H9 (cell line): ENCODE data around the gene NKAIN4. TPM values are rescaled to one million over a fixed set of nuclear protein-coding genes. Genes with fewer than 3 reads are reported as not detected.

Source experiments
- DNase-seq: peaks from one replicate; pipeline ENCODE4 v3.0.0-alpha.2; 2017
- H2AFZ ChIP-seq: one replicate; pipeline ENCODE4 v1.6.1; 2013; ENCODE audit warnings: mild to moderate bottlenecking, low read length, control low read depth, moderate library complexity
- H2AK5ac ChIP-seq: 2 replicates; pipeline ENCODE4 v1.6.1; 2013; ENCODE audit warnings: low read length, control low read depth, mixed read lengths; ENCODE audit not compliant: insufficient read length
- H2BK120ac ChIP-seq: one replicate; pipeline ENCODE4 v1.6.1; 2013; ENCODE audit warnings: low read depth, mild to moderate bottlenecking, low read length, control low read depth, inconsistent platforms; ENCODE audit not compliant: poor library complexity, severe bottlenecking
- H2BK12ac ChIP-seq: 2 replicates; pipeline ENCODE4 v1.6.1; 2013; ENCODE audit warnings: low read length, control low read depth, mixed read lengths, low read depth; ENCODE audit not compliant: insufficient read length
- H2BK15ac ChIP-seq: 2 replicates; pipeline ENCODE4 v1.6.1; 2013; ENCODE audit warnings: low read depth, low read length, control low read depth
- H2BK20ac ChIP-seq: one replicate; pipeline ENCODE4 v1.6.1; 2013; ENCODE audit warnings: low read depth, mild to moderate bottlenecking, low read length, control low read depth, inconsistent platforms; ENCODE audit not compliant: poor library complexity, severe bottlenecking
- H2BK5ac ChIP-seq: 2 replicates; pipeline ENCODE4 v1.6.1; 2013; ENCODE audit warnings: low read length, control low read depth, mixed read lengths; ENCODE audit not compliant: insufficient read length
- H3K14ac ChIP-seq: 2 replicates; pipeline ENCODE4 v1.6.1; 2013; ENCODE audit warnings: low read length, control low read depth; ENCODE audit not compliant: insufficient read depth
- H3K18ac ChIP-seq: 2 replicates; pipeline ENCODE4 v1.6.1; 2013; ENCODE audit warnings: low read depth, mild to moderate bottlenecking, mixed read lengths, low read length, control low read depth; ENCODE audit not compliant: insufficient read length
- H3K23ac ChIP-seq: 2 replicates; pipeline ENCODE4 v1.6.1; 2013; ENCODE audit warnings: low read length, control low read depth, mixed read lengths, low read depth; ENCODE audit not compliant: insufficient read length
- H3K23me2 ChIP-seq: 2 replicates; pipeline ENCODE4 v1.6.1; 2013; ENCODE audit warnings: low read depth, mild to moderate bottlenecking, mixed read lengths, low read length, control low read depth; ENCODE audit not compliant: insufficient read length, poor library complexity, severe bottlenecking
- H3K27ac ChIP-seq: 2 replicates; pipeline ENCODE4 v1.5.1; 2013; ENCODE audit warnings: low read length, control low read depth, mixed read lengths, low read depth; ENCODE audit not compliant: insufficient read length
- H3K27me3 ChIP-seq: 2 replicates; pipeline ENCODE4 v1.6.1; 2013; ENCODE audit warnings: low read length, control low read depth, inconsistent platforms; ENCODE audit not compliant: insufficient read depth
- H3K4ac ChIP-seq: 2 replicates; pipeline ENCODE4 v1.6.1; 2013; ENCODE audit warnings: low read depth, mild to moderate bottlenecking, control low read depth, inconsistent platforms, low read length, moderate library complexity
- H3K4me1 ChIP-seq: 2 replicates; pipeline ENCODE4 v1.6.1; 2013; ENCODE audit warnings: low read length, control low read depth, inconsistent platforms; ENCODE audit not compliant: insufficient read depth
- H3K4me2 ChIP-seq: 2 replicates; pipeline ENCODE4 v1.6.1; 2013; ENCODE audit warnings: low read length, control low read depth, mixed read lengths; ENCODE audit not compliant: insufficient read length, insufficient read depth
- H3K56ac ChIP-seq: 2 replicates; pipeline ENCODE4 v1.6.1; 2013; ENCODE audit warnings: low read depth, mild to moderate bottlenecking, mixed read lengths, low read length, control low read depth; ENCODE audit not compliant: insufficient read length
- H3K79me1 ChIP-seq: 2 replicates; pipeline ENCODE4 v1.6.1; 2013; ENCODE audit warnings: low read depth, mild to moderate bottlenecking, moderate library complexity, low read length, control low read depth, inconsistent platforms; ENCODE audit not compliant: insufficient read depth, poor library complexity, severe bottlenecking
- H3K79me2 ChIP-seq: 2 replicates; pipeline ENCODE4 v1.6.1; 2013; ENCODE audit warnings: low read length, control low read depth, inconsistent platforms; ENCODE audit not compliant: insufficient read depth
- H3K9ac ChIP-seq: 2 replicates; pipeline ENCODE4 v1.6.1; 2013; ENCODE audit warnings: low read length, control low read depth, mixed read lengths; ENCODE audit not compliant: insufficient read length; ENCODE audit errors: extremely low read depth
- H3K9me3 ChIP-seq: one replicate; pipeline ENCODE4 v1.6.1; 2013; ENCODE audit warnings: low read depth, low read length, inconsistent platforms; ENCODE audit not compliant: control insufficient read depth
- H3T11ph ChIP-seq: one replicate; pipeline ENCODE4 v1.6.1; 2013; ENCODE audit warnings: mild to moderate bottlenecking, low read length, control low read depth, inconsistent platforms
- H4K20me1 ChIP-seq: one replicate; pipeline ENCODE4 v1.6.1; 2013; ENCODE audit not compliant: control insufficient read depth, insufficient read length, insufficient read depth
- H4K5ac ChIP-seq: 2 replicates; pipeline ENCODE4 v1.6.1; 2013; ENCODE audit warnings: low read depth, mild to moderate bottlenecking, mixed read lengths, low read length, control low read depth; ENCODE audit not compliant: insufficient read length
- H4K8ac ChIP-seq: replicated peaks from 2 replicates; pipeline ENCODE4 v1.6.1; 2013; ENCODE audit warnings: low read length, control low read depth, mixed read lengths, low read depth; ENCODE audit not compliant: insufficient read length
- H4K91ac ChIP-seq: 2 replicates; pipeline ENCODE4 v1.6.1; 2013; ENCODE audit warnings: low read depth, mild to moderate bottlenecking, moderate library complexity, mixed read lengths, low read length, control low read depth; ENCODE audit not compliant: insufficient read length
- H3K27ac Mint-ChIP-seq, 3 experiments: 2 replicates in 2 of 3; 3 replicates in 1 of 3; pipeline ENCODE4 v1.8.0; 2020 to 2021; ENCODE audit warnings: mixed read lengths in 3 of 3, mild to moderate bottlenecking in 1 of 3, moderate library complexity in 1 of 3
- H3K27me3 Mint-ChIP-seq: 2 replicates; pipeline ENCODE4 v1.8.0; 2021; ENCODE audit warnings: low read depth, mild to moderate bottlenecking, moderate library complexity, mixed read lengths
- H3K36me3 Mint-ChIP-seq, 3 experiments: 2 replicates in 2 of 3; 3 replicates in 1 of 3; pipeline ENCODE4 v1.8.0; 2020 to 2021; ENCODE audit warnings: low read depth in 3 of 3, mixed read lengths in 3 of 3; ENCODE audit not compliant: insufficient read depth in 1 of 3
- H3K4me1 Mint-ChIP-seq, 2 experiments: 2 replicates each; pipeline ENCODE4 v1.8.0; 2020; ENCODE audit warnings: mixed read lengths in 2 of 2
- H3K4me3 Mint-ChIP-seq, 2 experiments: 2 replicates in 1 of 2; 3 replicates in 1 of 2; pipeline ENCODE4 v1.8.0; 2020 to 2021; ENCODE audit warnings: mild to moderate bottlenecking in 2 of 2, mixed read lengths in 2 of 2, moderate library complexity in 1 of 2
- H3K9me3 Mint-ChIP-seq, 2 experiments: 2 replicates in 1 of 2; 3 replicates in 1 of 2; pipeline ENCODE4 v1.8.0; 2020; ENCODE audit warnings: mild to moderate bottlenecking in 2 of 2, mixed read lengths in 2 of 2, moderate library complexity in 1 of 2
- CTCF ChIP-seq: fragments of 200-600 bp; sonication (generic); conservative IDR thresholded peaks from 3 replicates; pipeline ENCODE4 v1.8.0; 2021; ENCODE audit warnings: antibody characterized with exemption, mild to moderate bottlenecking
- WGBS: extraction: QIAGEN DNeasy Blood & Tissue Kit; methylation state at CpG from one replicate; pipeline ENCODE4 v1.1.7; 2013; ENCODE audit warnings: missing lambda C conversion rate, low lambda C conversion rate, mixed read lengths; ENCODE audit not compliant: insufficient read length; ENCODE audit errors: extremely low coverage; 5-methylcytosine and 5-hydroxymethylcytosine counted together
- total RNA-seq: library from RNA; stranded (reverse); gene quantifications from 2 replicates; pipeline ENCODE4 v1.2.1, GENCODE V29; 2021

NKAIN4 gene
- total RNA-seq, 1 experiment from 2014 or later, result 20.9 TPM

DNA sequence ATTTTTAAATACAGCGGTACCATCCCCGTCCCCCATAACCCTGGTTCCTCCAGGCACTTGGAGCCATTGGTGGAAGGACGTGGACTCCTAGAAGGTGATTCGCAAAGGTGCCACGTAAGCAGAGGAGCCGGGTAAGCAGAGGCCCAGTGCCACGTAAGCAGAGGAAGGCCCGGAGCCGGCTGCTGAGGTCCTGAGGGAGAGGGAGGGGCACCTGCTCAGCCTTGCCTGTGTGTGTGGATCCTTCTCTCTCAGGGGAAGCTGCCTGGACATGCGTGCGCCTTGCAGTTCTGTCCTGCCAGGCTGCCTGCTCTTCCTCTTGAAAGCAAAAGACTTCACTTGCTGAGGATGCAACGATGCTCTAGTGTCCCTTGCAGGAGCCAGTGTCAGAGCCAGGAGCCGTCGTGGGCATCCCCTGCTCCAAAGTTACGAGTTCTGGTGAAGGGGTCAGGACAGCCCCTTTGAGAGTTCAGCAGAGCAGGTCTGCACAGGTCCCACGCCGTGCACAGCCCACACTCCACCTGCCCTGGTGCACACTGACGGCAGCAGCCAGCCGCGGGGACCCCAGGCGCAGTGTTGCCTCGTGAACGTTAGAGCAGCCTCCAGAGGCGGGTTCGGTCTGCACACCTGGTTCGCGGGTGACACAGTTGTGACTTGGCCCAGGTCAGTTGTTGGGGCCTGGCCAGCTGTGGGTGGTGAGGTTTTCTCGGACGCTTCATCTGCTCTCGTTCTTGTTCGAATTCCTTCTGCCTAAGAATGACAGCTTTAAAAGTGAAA lies 1.9 kb upstream of the NKAIN4 start:
- WGBS, result no CpG with 5 or more reads among the region's 31 CpGs
- H3K9me3 Mint-ChIP-seq, result peaks cover 0 to under 1% of the 10 kb centered on the region in 2 experiments; a peak in 3 of 5 replicates
- no peaks in the 10 kb centered on the region for H3K4me1 ChIP-seq
- H3K27ac Mint-ChIP-seq, result no peak overlapping the region
- H3K27ac ChIP-seq, result no peak overlapping the region
- H3K27me3 ChIP-seq, result peaks cover 4% of the 10 kb centered on the region; the same call in 1 of the 2 replicates
- no peak overlapping the region for H3K4ac ChIP-seq
- H2BK20ac ChIP-seq, result no peak overlapping the region
- no peak overlapping the region for H2AK5ac ChIP-seq
- H4K5ac ChIP-seq, result no peak overlapping the region
- no peak overlapping the region; the same call in 1 of the 2 replicates for H3K14ac ChIP-seq
- no peaks in the 10 kb centered on the region for H3K79me1 ChIP-seq
- no peaks in the 10 kb centered on the region for H3K79me2 ChIP-seq
- peak overlapping the region in 1 of 2 experiments; percentile 35; a peak in 1 of 5 replicates for H3K4me3 Mint-ChIP-seq
- H3K27me3 Mint-ChIP-seq, result peaks cover 56% of the 10 kb centered on the region
- H4K91ac ChIP-seq, result no peak overlapping the region
- H2BK12ac ChIP-seq, result no peak overlapping the region
- H3K18ac ChIP-seq, result no peak overlapping the region
- no peaks in the 10 kb centered on the region for H4K20me1 ChIP-seq
- H3K4me2 ChIP-seq, result no peak overlapping the region
- no peak for TF ChIP-seq CTCF
- no peaks in the 10 kb centered on the region for H3K9me3 ChIP-seq
- DNase-seq, result no peak
- no peak overlapping the region for H2BK120ac ChIP-seq
- no peak overlapping the region for H2BK5ac ChIP-seq
- H3K4me1 Mint-ChIP-seq, result peaks cover 24 to 28% of the 10 kb centered on the region in 2 experiments
- H2BK15ac ChIP-seq, result no peak overlapping the region
- 0 out of 7 replicates have a peak, but pooled peaks cover 0 to under 1% (median 0%) of the 10 kb centered on the region in 3 experiments for H3K36me3 Mint-ChIP-seq
- no peak overlapping the region for H3K23ac ChIP-seq
- no peak overlapping the region for H3T11ph ChIP-seq
- H2AFZ ChIP-seq, result no peak overlapping the region
- no peak overlapping the region for H3K9ac ChIP-seq
- H4K8ac ChIP-seq, result no peak overlapping the region
- no peak overlapping the region for H3K56ac ChIP-seq
- peaks cover 15% of the 10 kb centered on the region for H3K23me2 ChIP-seq
